Amniotic stem cell (primary cell): ENCODE measurements around the gene COPE.
"Not testable (repeated sequence)": the region's sequence is repeated elsewhere in the genome, so short reads cannot be mapped to it uniquely, and the experiment has no call there.

Source experiments
- DNase-seq: peaks from one replicate; lab custom pipeline; 2025; lab: John Stamatoyannopoulos, UW

Gene COPE

GRCh38 chr19:18940769-18941627 is 21.8 kb upstream of the COPE start, which contains the start of gene HOMER3:
TSS of gene HOMER3 (minus strand) at chr19:18941217. CDS start at chr19:18938982, 2,235 bp downstream.
- peak; percentile 27 for DNase-seq

- DNase-seq: no peak
Measured at GRCh38 chr19:18939922-18940768, 21.0 kb upstream of the COPE start.

GRCh38 chr19:18939163-18939562 is 20.0 kb upstream of the COPE start:
- DNase-seq: no peak

GRCh38 chr19:18933297-18933696 is 14.1 kb upstream of the COPE start:
- DNase-seq: no peak

GRCh38 chr19:18932216-18932841 is 13.1 kb upstream of the COPE start:
- DNase-seq: no peak

- no peak for DNase-seq
Measured at GRCh38 chr19:18931316-18932162, 12.4 kb upstream of the COPE start.

GRCh38 chr19:18929311-18929710 is 10.1 kb upstream of the COPE start:
- no peak for DNase-seq

GRCh38 chr19:18928018-18928805 is 9.0 kb upstream of the COPE start:
- DNase-seq: no peak

- DNase-seq: no peak
Measured at GRCh38 chr19:18924684-18925213, 5.6 kb upstream of the COPE start.

GRCh38 chr19:18922228-18922985 is 3.2 kb upstream of the COPE start:
- DNase-seq: no peak

- no peak for DNase-seq
Measured at GRCh38 chr19:18921593-18921992, 2.4 kb upstream of the COPE start.

GRCh38 chr19:18920400-18920799 is 1.2 kb upstream of the COPE start:
- no peak for DNase-seq

- DNase-seq: no peak
Measured at GRCh38 chr19:18919900-18920214, 670 bp upstream of the COPE start.

GRCh38 chr19:18917593-18917992 is 1.6 kb downstream of the COPE start:
- not testable (repeated sequence) for DNase-seq

GRCh38 chr19:18915639-18916038 is 3.5 kb downstream of the COPE start:
- DNase-seq: no peak

- no peak for DNase-seq
Measured at GRCh38 chr19:18913466-18913865, 5.7 kb downstream of the COPE start.

GRCh38 chr19:18912933-18913332 is 6.3 kb downstream of the COPE start:
- DNase-seq: no peak

GRCh38 chr19:18910801-18911436 is 8.3 kb downstream of the COPE start:
- no peak for DNase-seq

GRCh38 chr19:18910010-18910409 is 9.2 kb downstream of the COPE start:
- no peak for DNase-seq
